Mucosa of descending colon (tissue), 3 donors: ENCODE data around the gene METRN. TPM values are rescaled to one million over a fixed set of nuclear protein-coding genes. Genes with fewer than 3 reads are reported as not detected.

Source experiments
- ATAC-seq: fragments of 200-7000 bp; cut with Tn5 transposase; one replicate; pipeline ENCODE4 v1.9.1; 2020; ENCODE audit warnings: mild to moderate bottlenecking, moderate library complexity
- DNase-seq, 3 donors: peaks; one replicate each; pipeline ENCODE4 v3.0.0-alpha.2; 2020
- H3K36me3 ChIP-seq: fragments of 200-600 bp; one replicate; pipeline ENCODE4 v1.8.0; 2021; ENCODE audit warnings: low read depth, mild to moderate bottlenecking
- H3K4me1 ChIP-seq: fragments of 200-600 bp; one replicate; pipeline ENCODE4 v1.8.0; 2021; ENCODE audit warnings: low read depth, mild to moderate bottlenecking
- H3K4me3 ChIP-seq: fragments of 200-600 bp; one replicate; pipeline ENCODE4 v1.8.0; 2021; ENCODE audit warnings: mild to moderate bottlenecking
- H3K9me3 ChIP-seq: fragments of 200-600 bp; one replicate; pipeline ENCODE4 v1.8.0; 2021; ENCODE audit warnings: mild to moderate bottlenecking
- CTCF ChIP-seq: fragments of 200-600 bp; IDR thresholded peaks from one replicate; pipeline ENCODE4 v1.8.0; 2022; ENCODE audit warnings: antibody characterized with exemption, mild to moderate bottlenecking
- intact Hi-C, 2 donors: fragments of 100-400 bp; cut with DNase I in 1 of 2; cut with micrococcal nuclease in 1 of 2; formaldehyde crosslinking; loops; one replicate each; pipeline versions ENCODE4 v1.11.0 to v1.11.1; 2022; cut with DNase I, micrococcal nuclease
- total RNA-seq, 3 donors: library from RNA; stranded (reverse); fragmentation: NEBNext Ultra II Directional in 2 of 3; extraction: Animal tissue kit (Norgen Biotek cat#: 25700) in 2 of 3; gene quantifications; one replicate each; pipeline versions ENCODE4 v1.2.1 to v1.2.4, GENCODE V29; 2021 to 2023
- donor health status: DM: no; HTN: no; CAD: no; lungs with moderate emphysema.
- donor health status: DM: no; HTN: no; CAD: no.
- donor health status: DM: no; HTN: yes; CAD: no.

METRN gene
- total RNA-seq, 3 donors from 2014 or later: 15.8 to 34.5 (median 22.0) TPM

GRCh38 chr16:679814-680624 is 34.9 kb upstream of the METRN start, which contains the start of gene STUB1:
TSS of gene STUB1 (plus strand) at chr16:680410. CDS start at chr16:680526, 116 bp downstream.
- Histone ChIP-seq H3K9me3 (no peaks in the 10 kb centered on the region), H3K4me3 (peak within 1 kb of the TSS; percentile 70), H3K36me3 (peaks cover 5% of the 10 kb centered on the region), H3K4me1 (peaks cover 67% of the 10 kb centered on the region)
- intact Hi-C loops: no loop called here
- TF ChIP-seq CTCF: no peak
- ATAC-seq (peak; percentile 73), DNase-seq (peak; percentile 87 to 93 (median 93))

- peak overlapping the region; percentile 70 for H3K4me3 ChIP-seq
- TF ChIP-seq CTCF: no peak
- H3K9me3 ChIP-seq: no peaks in the 10 kb centered on the region
- peaks cover 68% of the 10 kb centered on the region for H3K4me1 ChIP-seq
- intact Hi-C loops: no loop called here
- no peak for DNase-seq
- peaks cover 5% of the 10 kb centered on the region for H3K36me3 ChIP-seq
- no peak for ATAC-seq
These were observed 34.3 kb upstream of the METRN start for GRCh38 chr16:680625-680945.

GRCh38 chr16:680967-681745 is 33.8 kb upstream of the METRN start:
- no peak for TF ChIP-seq CTCF
- Histone ChIP-seq H3K9me3 (no peaks in the 10 kb centered on the region), H3K4me3 (peak overlapping the region; percentile 70), H3K36me3 (peaks cover 5% of the 10 kb centered on the region), H3K4me1 (peaks cover 64% of the 10 kb centered on the region)
- ATAC-seq (no peak), DNase-seq (peak in 2 of 3 donors; percentile 58 to 71)
- intact Hi-C loops: no loop called here

GRCh38 chr16:681746-682427 is 33.0 kb upstream of the METRN start:
- Histone ChIP-seq H3K4me1 (peaks cover 56% of the 10 kb centered on the region), H3K36me3 (peaks cover 5% of the 10 kb centered on the region), H3K9me3 (no peaks in the 10 kb centered on the region), H3K4me3 (no peak overlapping the region)
- TF ChIP-seq CTCF: no peak
- ATAC-seq (no peak), DNase-seq (peak in 2 of 3 donors; percentile 42 to 63)
- intact Hi-C loops: no loop called here

GRCh38 chr16:682493-683395 is 32.2 kb upstream of the METRN start:
- Histone ChIP-seq H3K4me1 (peaks cover 48% of the 10 kb centered on the region), H3K36me3 (peaks cover 5% of the 10 kb centered on the region), H3K4me3 (no peak overlapping the region), H3K9me3 (no peaks in the 10 kb centered on the region)
- ATAC-seq: no peak
- DNase-seq: peak in 2 of 3 donors; percentile 31 to 48
- TF ChIP-seq CTCF: no peak
- intact Hi-C loops: no loop called here
